DMS 273 treated with DMSO at 0.1 percent for 48 hours (cell line): ENCODE results near the gene SPINDOC.
"Not testable (repeated sequence)": the region's sequence is repeated elsewhere in the genome, so short reads cannot be mapped to it uniquely, and the experiment has no call there.

Source experiments
- DNase-seq: peaks from one replicate; lab custom pipeline; 2025; lab: John Stamatoyannopoulos, UW

The SPINDOC gene, protein sequence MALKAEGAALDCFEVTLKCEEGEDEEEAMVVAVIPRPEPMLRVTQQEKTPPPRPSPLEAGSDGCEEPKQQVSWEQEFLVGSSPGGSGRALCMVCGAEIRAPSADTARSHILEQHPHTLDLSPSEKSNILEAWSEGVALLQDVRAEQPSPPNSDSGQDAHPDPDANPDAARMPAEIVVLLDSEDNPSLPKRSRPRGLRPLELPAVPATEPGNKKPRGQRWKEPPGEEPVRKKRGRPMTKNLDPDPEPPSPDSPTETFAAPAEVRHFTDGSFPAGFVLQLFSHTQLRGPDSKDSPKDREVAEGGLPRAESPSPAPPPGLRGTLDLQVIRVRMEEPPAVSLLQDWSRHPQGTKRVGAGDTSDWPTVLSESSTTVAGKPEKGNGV

GRCh38 chr11:63813035-63813562 lies at the start of gene SPINDOC:
Gene SPINDOC (plus strand): TSS chr11:63813456. CDS start chr11:63813687, 231 bp downstream.
- DNase-seq, result no peak

GRCh38 chr11:63763496-63764339 lies 49.5 kb upstream of the SPINDOC start:
- no peak for DNase-seq

DNA sequence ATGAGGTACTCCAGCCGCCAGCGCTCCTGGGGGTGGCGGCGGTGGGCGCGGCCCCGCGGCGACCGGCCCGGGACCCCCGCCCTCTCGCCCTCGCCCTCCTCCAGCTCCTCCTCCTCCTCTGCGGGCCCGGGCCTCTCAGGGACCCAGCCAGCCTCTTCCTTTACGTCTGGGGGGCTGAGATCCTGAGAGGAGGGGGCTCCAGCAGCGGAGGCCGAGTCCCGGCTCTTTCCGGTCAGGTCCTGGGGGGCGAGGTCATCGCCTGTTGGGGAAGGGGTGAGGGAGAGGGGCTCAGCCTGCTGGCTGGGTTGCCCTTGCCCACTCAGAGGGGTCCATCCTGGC lies 48.9 kb upstream of the SPINDOC start:
- DNase-seq, result no peak

DNA sequence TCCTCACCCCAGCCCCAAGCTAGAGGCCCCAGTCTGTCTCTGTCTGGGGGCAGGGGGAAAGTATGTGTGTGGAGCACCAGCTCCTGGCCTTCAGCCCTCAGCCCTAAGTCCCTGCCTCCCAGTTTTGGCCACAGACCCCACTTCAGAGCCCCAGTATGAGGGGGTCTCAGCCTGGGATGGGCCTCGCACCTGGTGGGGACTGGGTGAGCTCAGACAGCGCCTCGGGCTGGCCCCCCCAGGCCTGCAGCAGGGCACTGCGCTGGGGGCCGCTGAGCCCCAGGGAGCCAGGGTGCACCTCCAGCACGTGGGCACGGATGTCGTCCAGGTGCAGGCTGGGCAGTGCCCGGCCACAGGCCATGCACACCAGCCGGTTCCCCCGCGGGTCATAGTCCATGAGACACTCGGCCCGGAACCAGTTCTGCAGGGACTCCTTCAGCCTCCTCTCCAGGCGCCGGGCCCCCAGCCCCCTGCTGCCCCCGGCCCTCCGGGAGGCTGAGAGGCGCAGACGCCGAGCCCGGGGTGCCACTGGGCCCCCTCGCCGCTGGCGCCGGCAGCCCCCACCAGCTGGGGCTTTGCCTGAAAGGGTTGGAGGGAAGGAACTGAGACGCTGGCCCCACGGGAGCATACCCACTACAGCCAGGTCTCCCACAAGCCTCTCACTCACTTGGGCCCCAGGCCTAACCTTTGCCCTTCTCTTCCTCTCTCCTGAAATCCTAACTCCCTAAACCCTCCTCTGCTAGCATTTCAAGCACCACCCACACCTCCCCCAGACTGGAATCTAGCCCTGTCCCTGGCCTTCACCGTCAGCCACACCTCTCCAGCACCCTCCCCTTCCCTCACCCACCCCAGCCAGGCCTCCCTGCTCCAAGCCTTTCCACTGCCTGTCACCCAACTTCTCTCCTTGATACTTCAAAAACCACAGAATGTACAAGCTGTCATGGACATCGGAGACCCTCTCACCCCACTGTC lies 48.3 kb upstream of the SPINDOC start:
- DNase-seq, result no peak

DNA sequence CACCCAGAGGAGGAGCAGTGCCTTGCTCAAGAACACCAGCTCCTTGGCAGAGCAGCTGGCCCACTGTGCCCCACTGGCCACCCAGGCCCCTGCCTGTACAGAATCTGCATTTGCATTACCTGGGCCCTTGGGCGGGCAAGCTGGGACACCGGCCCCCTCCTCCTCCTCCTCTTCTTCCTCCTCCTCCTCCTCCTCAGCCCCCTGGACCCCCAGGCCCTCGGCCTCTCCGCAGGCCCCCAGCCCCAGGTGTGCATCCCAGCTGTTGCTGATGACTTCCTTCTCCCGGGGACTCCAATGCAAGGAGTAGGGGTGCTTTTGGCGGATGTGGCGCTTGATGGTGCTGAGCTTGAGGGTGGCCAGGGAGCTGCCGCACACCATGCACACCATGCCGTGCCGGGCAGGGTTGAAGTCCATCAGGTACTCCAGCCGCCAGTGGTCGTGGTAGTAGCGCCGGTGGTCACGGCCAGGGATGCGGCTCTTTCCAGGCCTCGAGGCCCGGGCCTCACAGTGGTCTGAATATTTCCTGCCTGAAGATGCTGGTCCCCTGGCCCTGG lies 47.5 kb upstream of the SPINDOC start:
- no peak for DNase-seq

DNA sequence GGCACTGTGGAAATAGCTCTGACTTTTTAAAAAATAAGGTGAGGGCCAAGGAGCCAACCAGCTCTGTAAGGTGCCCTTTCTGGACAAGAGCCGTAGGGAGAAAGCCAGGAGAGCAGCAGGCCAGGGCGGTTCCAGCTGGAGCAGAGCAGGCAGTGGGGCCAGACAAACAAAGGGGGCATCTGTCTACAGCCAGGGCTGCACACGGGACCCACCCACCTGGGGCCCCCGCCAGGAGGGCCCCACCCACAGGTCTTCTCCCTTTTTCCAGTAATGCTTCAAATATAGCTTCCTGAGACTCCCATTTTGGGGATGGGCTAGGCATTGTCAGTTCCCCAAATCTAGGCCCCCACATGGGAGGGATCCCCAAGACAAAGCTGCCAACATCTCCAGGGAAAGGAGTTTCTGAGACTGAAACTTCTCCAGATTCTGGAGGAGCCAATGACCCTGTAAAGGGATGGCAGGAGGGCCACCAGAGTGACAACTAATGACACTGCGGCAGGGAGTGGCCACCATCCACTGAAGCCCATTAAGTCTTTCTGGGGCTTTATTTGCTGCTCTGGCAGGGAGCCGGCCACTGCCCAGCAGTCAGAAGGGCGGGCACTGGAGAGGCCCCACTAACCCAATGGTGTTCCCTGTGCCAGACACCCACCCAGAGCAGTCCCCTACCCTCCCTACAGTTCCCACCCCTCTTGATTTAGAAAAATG lies 46.6 kb upstream of the SPINDOC start:
- no peak for DNase-seq

DNA sequence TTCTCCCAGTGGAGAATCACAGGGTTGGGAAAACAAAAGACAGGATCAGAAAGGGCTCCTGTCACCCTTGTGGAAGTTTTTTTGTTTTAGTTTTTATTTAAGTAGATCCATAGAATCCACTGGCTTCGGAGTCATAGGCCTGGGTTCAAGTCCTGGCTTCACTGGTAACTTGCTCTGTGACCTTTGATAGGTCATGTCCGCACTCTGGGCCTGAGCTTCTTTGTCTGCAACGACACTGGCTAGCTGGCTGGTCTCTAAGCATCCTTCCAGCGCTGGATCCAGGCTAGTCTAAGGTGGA lies 46.0 kb upstream of the SPINDOC start:
- no peak for DNase-seq

GRCh38 chr11:63767565-63768236 lies 45.6 kb upstream of the SPINDOC start:
- peak; percentile 13 for DNase-seq

- DNase-seq, result no peak
These were observed 44.8 kb upstream of the SPINDOC start, which contains the start of gene ZFTA for GRCh38 chr11:63768237-63769041. Gene ZFTA (minus strand): TSS chr11:63768775. CDS start chr11:63768622, 153 bp downstream.

GRCh38 chr11:63769042-63769713 lies 44.1 kb upstream of the SPINDOC start:
- no peak for DNase-seq

GRCh38 chr11:63769714-63770455 lies 43.4 kb upstream of the SPINDOC start:
- no peak for DNase-seq

DNA sequence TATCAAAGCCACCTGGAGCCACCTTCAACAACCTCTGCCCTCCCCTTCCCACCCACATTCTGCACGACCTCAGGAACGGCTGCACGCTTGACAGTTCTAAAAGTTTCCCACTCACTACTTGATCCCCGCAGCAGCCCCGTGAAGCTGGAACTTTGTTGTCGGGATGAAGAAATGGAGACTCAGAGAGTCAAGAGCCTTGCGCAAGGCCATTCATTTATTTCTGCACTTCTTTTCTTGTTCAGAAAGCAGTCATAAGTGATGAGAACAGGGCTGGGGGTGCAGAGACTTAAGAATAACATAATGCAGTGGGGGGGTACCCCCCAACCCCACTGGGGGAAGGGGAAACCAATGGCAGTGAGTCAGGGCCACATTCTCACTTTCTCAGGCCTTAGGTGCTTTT lies 42.5 kb upstream of the SPINDOC start:
- DNase-seq, result no peak

DNA sequence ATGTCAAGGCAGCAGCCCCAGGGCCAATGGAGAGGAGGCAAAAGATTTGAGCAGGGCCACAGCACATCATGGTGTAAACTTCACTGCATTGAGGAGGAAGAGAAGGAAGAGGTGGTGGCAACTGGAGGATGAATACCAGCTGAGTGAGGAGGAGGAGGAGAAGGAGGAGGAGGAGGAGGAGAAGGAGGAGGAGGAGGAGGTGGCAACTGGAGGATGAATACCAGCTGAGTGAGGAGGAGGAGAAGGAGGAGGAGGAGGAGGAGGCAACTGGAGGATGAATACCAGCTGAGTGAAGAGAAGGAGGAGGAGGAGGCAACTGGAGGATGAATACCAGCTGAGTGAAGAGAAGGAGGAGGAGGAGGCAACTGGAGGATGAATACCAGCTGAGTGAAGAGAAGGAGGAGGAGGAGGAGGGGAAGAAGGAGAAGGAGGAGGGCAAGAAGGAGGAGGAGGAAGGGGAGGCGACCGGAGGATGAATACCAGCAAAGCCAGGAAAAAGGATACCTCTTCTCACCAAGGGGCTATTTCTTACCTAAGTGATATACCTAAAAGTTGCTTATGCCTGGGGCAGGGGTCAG lies 41.4 kb upstream of the SPINDOC start:
- not testable (repeated sequence) for DNase-seq

DNA sequence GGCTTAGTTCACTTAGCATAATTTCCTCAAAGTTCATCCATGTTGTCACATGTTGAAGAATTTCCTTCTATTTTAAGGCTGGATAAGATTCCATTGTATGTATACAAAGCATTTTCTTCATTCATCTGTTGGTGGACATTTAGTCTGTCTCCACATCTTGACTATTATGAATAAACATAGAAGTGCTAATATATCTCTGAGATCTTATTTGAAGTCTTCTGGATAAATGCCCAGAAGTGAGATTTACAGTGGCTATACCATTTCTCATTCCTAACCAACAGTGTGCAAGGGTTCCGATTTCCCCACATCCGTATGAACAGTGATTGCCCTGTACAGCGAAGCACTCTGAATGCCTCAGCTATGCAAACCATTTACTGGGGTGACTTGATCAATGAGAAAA lies 38.1 kb upstream of the SPINDOC start:
- DNase-seq, result no peak

DNA sequence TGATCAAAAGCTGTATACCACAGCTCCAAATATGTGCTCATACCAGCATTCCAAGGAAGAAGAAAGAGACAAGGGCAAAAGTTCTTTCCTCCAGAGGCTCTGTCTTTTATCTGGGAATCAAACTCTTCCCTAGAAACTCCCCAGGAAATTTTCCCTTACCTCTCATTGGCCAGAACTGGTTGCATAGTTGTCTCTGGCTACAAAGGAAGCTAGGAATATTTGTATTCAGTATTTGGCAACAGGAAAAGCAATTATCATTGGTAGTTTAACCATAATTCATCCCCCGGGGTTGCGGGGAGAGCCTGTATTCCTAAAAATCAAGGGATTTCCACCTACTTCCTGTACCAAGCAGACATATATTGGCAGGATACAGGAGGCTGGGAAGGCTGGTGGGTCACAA lies 34.2 kb upstream of the SPINDOC start:
- no peak for DNase-seq

DNA sequence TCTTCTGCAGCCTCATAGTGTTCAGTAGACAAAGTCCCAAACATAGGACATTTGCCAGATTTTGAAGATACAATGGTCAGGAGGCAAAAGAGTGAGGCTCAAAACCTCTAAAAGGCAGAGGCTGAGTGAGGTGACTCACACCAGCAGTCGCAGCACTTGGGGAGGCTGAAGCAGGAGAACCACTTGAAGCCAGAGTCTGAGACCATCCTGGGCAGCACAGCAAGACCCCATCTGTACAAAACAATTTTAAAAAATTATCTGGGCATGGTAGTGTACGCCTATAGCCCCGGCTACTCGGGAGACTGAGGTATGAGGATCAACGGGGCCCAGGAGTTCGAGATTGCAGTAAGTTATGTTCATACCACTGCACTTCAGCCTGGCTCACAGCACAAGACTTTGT lies 30.5 kb upstream of the SPINDOC start:
- DNase-seq, result no peak

DNA sequence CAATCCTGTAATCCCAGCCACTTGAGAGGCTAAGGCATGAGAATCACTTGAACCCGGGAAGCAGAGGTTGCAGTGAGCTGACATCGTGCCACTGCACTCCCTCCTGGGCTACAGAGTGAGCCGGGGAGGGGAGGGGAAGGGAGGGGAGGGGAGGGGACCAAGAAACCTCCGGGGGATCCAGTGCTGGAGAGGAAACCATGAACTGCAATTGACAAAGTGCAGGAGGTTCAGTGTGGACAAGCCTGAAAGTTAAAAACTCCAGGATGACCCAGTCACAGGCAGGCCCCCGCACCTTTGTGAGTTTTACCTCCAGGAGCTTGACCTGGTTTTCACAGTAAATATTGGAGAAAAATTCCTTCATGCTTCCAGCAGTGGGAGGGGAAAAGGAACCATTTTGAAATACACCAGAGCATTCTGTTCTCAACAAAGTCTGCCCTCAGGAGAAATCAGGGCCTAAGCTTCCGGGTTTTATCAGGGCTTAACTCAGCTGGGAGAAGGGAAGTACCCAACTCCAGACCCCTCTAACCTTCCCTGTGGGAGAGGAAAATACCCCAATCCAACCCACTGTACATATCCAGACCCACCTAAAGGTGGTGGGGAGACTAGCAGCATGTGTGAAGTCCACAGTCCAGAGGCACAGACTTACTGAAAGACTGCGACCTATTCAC lies 29.2 kb upstream of the SPINDOC start:
- DNase-seq, result no peak
